ENCODE data around the gene LHFPL3.

Gene LHFPL3

DNA sequence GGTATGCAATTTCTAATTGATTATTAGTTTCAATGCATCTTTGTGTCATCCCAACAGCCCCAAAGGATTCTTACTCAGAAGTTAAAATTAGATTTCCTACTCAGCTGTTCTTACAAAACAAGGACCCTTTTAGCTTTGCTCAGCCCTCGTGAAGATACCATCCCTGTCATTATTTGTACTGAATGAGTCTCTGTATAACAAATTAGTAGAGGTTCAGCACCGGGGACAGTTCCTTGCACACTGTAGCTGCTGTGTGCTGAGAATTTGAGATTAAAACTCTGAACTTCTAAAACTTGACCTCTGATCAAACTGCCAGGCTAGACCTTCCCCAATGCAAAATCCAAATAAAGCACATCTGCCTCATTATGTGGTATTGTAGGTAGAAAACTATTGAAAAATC is 299.1 kb downstream of the LHFPL3 start:
- peak overlapping the region; percentile 74 for H3K27ac ChIP-seq
- TF ChIP-seq, protein P1, sequence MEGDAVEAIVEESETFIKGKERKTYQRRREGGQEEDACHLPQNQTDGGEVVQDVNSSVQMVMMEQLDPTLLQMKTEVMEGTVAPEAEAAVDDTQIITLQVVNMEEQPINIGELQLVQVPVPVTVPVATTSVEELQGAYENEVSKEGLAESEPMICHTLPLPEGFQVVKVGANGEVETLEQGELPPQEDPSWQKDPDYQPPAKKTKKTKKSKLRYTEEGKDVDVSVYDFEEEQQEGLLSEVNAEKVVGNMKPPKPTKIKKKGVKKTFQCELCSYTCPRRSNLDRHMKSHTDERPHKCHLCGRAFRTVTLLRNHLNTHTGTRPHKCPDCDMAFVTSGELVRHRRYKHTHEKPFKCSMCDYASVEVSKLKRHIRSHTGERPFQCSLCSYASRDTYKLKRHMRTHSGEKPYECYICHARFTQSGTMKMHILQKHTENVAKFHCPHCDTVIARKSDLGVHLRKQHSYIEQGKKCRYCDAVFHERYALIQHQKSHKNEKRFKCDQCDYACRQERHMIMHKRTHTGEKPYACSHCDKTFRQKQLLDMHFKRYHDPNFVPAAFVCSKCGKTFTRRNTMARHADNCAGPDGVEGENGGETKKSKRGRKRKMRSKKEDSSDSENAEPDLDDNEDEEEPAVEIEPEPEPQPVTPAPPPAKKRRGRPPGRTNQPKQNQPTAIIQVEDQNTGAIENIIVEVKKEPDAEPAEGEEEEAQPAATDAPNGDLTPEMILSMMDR (conservative IDR thresholded peaks at IDR 0.05), result no peak

DNA sequence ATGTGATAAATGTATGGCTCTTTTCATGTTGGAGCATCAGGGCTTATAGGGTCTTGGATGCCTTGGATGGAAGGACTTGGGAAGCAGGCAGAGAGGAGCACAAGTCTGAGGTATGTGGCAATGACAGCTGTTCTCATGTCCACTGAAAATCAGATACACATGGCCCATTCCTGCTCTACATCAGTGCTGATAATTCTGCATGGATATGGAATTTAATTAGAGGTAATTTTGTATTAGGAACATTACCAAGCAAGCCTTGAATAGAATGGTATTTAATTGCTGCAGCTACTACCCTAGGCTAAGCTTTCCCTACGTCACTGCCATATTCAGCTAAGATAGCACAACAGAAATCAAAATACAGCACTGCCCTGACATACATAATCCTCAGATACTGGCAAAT is 299.6 kb downstream of the LHFPL3 start:
- TF ChIP-seq, protein P1 (conservative IDR thresholded peaks at IDR 0.05), result no peak
- peak overlapping the region; percentile 74 for H3K27ac ChIP-seq

DNA sequence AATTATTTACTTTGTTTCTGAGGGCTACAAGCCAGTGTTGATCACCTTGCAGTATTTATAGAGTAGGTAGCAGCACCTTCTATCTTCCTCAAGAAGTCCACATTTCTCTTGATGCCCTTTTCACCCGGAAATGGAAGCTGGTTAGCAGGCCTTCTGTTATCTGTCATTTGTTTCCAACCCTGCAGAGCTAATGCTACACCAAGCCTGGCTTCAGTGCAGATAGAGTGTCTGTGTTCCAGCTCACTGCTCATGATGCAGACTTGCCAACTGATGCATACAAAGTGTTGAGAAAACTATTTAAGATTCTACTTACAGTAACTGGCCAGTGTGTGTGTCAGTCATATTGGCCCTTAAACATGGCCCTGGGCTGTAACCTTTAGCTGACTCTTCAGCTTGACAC is 301.0 kb downstream of the LHFPL3 start:
- peak overlapping the region; percentile 74 for H3K27ac ChIP-seq
- TF ChIP-seq, protein P1 (conservative IDR thresholded peaks at IDR 0.05), result no peak

DNA sequence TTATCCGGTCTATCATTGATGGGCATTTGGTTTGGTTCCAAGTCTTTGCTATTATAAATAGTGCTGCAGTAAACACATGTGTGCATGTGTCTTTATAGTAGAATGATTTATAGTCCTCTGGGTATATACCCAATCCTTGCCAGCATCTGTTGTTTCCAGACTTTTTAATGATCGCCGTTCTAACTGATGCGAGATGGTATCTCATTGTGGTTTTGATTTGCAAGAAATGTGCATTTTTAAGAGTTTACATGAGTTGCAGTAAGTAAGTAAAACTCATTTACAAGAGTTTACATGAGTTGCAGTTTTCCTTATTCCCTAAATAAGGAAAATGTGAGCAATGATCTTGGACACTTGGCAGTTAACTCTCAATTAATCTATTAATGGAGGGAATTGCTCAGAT is 312.1 kb downstream of the LHFPL3 start:
- H3K27ac ChIP-seq, result no peak overlapping the region
- TF ChIP-seq, protein P1 (conservative IDR thresholded peaks at IDR 0.05), result no peak

DNA sequence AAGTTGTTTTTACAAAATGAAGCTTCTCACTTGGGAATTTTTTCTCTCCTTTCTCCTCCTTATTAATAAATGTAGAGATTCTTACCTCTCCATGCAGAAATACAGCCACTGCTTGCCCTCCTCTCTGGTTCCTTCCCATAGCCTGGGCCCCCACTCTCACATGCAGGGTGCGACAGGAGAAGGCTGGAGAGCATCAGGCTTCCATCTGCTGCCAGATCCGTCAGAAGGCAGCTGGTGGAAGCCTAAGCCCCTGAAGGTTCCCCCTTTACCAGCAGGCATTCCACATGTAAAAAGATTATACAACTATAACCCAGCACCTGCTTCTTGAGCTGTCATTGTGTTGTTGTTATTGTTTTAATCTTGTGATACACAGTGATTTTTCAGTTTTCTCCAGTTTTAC is 314.2 kb downstream of the LHFPL3 start:
- H3K27ac ChIP-seq, result no peak overlapping the region
- TF ChIP-seq, protein P1 (conservative IDR thresholded peaks at IDR 0.05), result no peak

DNA sequence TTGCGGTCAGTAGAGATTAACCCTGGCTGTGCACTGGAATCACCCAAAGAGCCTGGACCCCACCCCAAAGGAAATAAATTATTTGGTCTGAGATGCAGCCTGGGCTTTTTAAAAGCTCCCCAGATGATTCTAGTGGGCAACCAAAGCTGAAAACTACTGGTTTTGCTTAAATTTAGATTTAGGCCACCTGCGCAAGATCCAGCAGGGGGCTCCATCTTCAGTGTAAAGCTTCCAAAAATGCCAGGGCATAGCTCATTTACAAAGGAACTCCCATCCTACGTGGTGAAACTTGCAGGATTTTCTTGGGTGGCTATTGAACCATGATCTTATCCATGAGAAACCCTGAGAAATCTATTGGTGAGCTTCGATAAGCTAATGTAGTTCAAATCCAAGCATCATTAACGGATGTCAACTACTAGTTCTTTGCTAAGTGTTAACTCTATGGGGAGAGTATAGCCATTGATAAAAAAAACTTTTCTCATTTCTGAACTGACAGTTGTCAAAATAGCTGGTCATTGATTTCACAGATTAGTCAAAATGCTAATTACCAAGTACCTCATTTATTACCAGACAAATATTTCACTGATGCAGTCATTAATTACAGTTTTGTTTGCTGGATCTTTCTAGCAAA is 315.3 kb downstream of the LHFPL3 start:
- TF ChIP-seq, protein P1 (conservative IDR thresholded peaks at IDR 0.05), result peak; percentile 85

DNA sequence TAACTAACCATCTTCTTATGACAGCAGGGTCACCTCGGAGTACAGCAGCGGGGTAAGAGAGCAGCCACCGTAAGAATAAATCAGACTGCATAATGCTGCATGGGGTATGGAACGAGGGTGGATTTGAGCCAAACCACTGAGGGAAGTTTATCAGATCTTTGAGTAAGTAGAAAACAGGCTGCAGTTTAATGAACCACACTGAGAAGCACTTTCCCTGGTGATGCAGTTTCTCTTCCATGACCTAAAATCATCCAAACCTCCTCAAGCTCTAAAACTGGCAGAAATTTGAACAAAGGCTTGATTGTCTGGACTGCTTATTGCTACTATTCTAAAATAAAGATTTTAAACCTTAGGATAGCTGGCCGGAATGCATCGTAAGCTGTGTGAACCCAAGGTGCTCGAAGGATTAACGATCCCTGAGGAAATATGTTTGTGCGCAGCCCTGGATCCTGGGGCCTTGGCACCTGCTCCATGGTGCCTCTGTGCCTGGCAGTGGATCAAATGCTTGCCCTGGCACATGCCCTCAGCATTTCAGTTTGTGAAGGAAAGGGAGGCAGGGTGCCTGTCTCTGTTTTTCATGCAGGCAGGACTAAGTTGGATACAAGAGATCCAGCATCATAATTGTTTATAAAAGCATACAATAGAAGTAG is 322.7 kb downstream of the LHFPL3 start:
- peak overlapping the region; percentile 16; the same call in 1 of the 2 replicates for H3K27ac ChIP-seq
- TF ChIP-seq, protein P1 (conservative IDR thresholded peaks at IDR 0.05), result no peak

More for the DNA sequence above, 315.3 kb downstream of the LHFPL3 start:
- H3K27ac ChIP-seq, result no peak overlapping the region

All from VCaP (cell line).